Activated CD4-positive, alpha-beta T cell treated with anti-CD3 and anti-CD28 coated beads, Interleukin-2, amount 50 U/mL, for 4 hours (primary cell): Measurements from ENCODE around the gene MRPL38.
A peak's percentile ranks its signal among the peaks of the same experiment; 100 is the strongest.
"Not testable (repeated sequence)": the region's sequence is repeated elsewhere in the genome, so short reads cannot be mapped to it uniquely, and the experiment has no call there.

ENCODE experiments used
- DNase-seq, 2 experiments: peaks; one replicate each; pipeline ENCODE4 v3.0.0-alpha.2; 2020

MRPL38 gene

GRCh38 chr17:75895370-75896155 is 9.1 kb downstream of the MRPL38 start:
- DNase-seq = no peak

GRCh38 chr17:75894049-75894733 is 10.5 kb downstream of the MRPL38 start:
- DNase-seq = no peak

- no peak for DNase-seq
Observed at GRCh38 chr17:75893305-75894048, 11.2 kb downstream of the MRPL38 start.

GRCh38 chr17:75892556-75893224 is 12.0 kb downstream of the MRPL38 start:
- DNase-seq = no peak

DNA sequence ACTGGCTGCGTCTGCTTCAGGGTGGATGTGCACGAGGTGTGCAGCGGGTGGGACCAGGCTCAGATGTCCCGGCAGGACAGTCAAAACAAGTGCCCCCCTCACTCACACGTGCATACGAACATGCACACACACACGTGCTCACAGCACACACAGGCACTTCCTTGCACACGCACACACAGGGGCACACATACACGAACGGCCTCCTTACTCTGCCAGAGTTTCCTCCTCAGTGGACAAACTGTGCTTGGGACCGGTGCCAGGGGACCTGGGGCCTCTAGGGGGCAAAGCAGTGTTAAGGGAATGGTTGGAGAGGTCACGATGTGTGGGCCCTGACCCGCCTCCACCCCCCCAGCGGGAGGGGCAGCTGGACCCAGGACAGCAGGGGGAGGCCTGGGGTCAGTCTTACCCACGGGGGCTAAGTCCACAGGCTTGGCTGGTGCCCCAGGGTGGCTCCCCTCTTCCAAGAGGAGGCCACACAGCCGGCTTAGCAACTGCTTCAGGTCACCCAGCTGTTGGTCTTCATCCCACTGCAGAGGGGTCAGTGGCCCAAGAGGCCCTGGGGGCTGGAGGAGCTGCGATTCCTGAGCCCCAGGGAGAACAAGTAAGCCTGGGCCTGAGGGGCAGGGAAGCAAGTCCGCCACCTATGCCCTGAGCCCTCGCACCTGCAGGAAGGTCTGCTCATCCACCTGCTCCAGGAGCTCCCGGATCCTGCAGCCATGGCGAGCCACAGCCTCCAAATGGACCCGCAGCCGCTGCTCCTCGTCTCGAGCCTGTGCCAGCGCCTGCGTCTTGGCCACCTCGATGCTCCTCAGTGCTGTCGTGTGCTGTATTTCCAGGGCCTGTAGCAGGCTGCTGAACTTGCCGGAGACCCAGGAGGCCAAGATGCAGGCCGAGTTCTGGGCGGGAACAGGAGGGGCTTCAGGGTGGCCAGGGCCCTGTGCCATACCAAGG is 12.8 kb downstream of the MRPL38 start:
- DNase-seq = no peak

DNA sequence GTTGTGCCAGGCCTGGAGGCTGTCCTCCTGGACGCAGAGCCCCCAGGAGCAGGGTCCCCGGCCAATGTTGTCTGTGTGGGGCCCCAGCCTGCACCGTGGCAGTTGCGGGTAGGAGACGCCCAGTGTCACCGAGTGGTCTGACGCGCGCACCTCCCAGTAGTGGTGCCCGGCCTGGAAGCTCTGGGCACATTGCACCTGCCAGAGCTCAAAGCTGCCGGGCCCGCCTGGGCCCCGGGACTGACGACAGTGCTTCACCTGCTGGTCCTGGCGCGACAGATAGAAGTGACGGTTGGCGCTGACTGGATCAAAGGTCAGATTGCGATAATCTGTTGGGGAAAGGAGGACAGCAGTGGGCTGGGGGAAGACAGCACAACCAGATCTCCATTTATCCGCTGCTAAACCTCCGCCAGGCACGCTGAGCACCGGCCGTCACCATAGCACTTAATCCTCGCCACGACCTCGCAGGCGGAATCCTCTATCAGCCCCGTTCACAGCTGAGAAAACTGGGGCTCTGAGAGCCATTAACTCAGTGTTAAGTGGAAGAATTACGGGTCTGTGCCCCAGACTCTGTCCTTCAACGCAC is 13.6 kb downstream of the MRPL38 start:
- DNase-seq = no peak

DNA sequence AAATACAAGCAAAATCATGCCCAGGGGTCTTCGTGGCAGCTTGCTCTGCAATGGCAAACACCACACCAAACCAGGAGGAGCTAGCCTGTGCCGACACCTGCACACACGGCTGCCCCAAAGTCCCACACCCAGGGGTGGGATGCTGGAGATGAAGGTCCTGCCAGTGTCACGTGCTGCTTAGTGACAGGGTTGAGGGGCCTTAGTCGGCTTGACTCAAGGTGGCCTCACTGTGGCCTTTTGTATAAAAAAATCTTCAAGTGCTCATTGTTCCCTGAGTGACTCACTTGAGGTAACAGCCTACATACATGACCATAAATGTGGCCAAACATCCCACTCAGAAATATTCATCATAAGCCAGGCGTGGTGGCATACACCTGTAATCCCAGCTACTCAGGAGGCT is 15.2 kb downstream of the MRPL38 start:
- DNase-seq = no peak

DNA sequence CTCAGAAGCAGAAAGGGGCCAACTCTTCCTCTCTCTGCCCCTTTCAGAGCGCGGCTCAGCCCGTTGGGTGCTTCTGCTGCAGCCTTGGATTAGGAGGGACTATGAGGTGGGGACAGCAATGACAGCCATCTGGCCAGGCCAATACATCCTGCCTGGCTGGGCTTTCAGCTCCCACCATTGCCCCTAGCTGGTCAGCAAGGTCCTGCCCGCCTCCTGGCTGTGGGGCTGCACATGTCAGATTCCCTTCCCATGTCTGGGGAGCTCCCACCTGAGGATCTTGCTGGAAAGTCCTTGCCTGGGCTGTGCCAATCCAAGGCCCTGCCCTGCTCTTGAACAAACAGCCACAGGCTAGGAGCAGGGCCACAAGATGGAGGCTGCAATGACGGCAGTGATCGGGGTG is 16.2 kb downstream of the MRPL38 start:
- no peak for DNase-seq

GRCh38 chr17:75885860-75886259 is 18.8 kb downstream of the MRPL38 start:
- not testable (repeated sequence) for DNase-seq

DNA sequence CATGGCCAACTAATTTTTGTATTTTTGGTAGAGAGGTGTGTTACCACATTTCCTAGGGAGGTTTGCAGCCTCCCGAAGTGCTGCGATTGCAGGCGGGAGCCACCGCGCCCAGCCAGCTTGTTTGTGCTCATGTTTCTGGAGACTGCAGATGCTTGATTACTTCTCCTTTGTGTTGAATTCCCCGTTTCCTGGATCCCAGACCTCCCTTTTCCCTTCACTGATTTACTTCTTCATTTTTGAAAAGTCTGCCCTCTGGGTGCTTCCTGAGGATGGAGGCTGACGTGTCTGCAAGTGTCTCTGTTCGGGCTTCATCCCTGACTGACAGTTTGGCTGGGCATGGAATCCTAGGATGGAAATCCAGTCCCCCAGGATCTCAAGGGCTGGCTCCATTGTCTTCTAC is 19.3 kb downstream of the MRPL38 start:
- DNase-seq = no peak

DNA sequence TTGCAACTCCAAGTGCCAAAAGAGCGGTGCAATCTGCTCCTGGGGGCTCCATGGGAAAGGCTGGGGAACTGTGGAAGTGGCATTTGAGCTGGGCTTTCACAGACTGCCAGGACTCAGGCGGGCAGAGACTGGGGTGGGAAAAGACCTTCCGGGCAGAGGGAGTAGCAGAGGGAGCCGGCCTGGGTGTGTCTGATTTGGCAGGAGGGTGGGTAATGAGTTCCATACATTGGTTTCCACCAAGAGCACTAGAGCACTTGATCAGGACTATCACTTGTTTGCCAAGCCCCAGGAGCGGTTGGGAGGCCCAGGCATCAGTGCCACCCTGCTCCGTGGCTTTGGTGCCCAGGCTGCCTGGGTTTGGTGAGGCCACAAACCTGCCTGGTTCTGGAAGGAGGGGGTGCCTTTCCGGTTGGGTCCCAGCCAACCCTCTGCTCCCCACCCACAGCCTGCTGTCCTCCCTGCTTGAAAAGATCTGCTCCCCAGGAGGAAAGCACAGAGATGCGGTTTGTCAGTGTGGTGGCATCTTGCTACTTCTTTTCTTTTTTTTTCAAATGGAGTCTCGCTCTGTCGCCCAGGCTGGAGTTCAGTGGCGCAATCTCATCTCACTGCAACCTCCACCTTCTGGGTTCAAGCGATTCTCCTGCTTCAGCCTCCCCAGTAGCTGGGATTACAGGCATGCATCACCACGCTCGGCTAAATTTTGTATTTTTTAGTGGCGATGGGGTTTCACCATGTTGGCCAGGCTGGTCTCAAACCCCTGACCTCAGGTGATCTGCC is 22.8 kb downstream of the MRPL38 start:
- DNase-seq = no peak

DNA sequence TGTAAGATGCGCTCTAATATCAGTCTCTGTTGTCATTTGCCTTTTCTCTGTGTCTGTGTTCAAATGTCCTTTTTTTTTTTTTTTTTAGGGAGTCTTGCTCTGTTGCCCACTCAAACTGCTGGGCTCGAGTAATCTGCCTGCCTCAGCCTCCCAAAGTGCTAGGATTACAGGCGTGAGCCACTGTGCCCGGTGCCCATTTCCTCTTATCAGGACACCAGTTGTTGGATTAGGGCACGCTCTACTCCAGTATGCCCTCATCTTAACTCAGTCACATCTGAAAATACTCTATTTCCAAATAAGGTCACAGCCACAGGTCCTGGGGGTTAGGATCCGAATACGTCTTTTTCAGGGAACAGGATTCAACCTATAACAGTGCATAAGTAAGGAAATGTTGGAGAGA is 24.4 kb downstream of the MRPL38 start:
- DNase-seq = no peak

- DNase-seq = no peak
Observed at GRCh38 chr17:75878174-75878998, 26.3 kb downstream of the MRPL38 start, which contains the start of gene TRIM47. TSS of gene TRIM47 (minus strand) at chr17:75878581. CDS start at chr17:75878548, 33 bp downstream.

GRCh38 chr17:75877752-75878173 is 26.9 kb downstream of the MRPL38 start:
- DNase-seq = peak; percentile 60 to 62

- no peak for DNase-seq
Observed at GRCh38 chr17:75876938-75877751, 27.5 kb downstream of the MRPL38 start.

DNA sequence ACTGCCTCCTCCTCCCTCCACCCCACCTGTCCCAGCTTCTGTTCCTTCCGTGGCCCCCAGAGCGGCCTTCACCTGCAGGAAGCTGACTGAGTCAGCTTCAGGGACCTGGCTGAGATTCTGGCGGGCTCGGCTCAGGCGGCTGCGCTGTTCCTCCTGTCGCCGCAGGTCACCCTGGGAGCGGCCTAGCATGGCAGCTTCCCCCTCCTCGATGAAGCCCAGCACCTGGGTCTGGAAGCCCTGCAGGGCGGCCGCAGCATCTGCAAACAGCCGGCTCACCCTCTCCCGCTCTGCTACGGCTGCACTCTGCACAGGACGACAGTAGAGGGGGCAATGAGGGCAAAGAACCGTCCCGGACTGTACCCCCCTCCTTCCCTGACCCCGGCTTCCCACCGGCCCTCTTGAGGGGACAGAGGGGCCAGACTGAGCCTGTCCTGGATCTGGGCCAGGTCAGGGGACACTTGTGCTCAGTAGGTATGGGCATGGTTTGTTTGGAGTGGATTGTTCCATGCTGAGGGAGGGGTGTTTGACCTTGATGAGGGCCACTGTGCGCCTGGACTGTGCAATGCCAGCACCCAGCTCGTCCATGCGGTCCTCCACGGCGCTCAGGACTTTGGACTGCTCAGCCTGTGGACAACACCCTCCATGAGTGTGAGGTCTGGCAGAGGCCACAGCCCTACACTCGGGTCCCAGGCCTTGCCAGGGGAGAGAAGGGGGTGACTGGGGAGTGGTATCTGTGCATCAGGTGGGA is 28.3 kb downstream of the MRPL38 start:
- DNase-seq = peak; percentile 64 to 67

GRCh38 chr17:75875940-75876189 is 28.8 kb downstream of the MRPL38 start:
- DNase-seq = no peak
